Esophagus muscularis mucosa (tissue), 4 donors: ENCODE data around the gene SKI. TPM values are rescaled to one million over a fixed set of nuclear protein-coding genes. Genes with fewer than 3 reads are reported as not detected.

Experiments used
- DNase-seq: peaks from one replicate; pipeline ENCODE4 v3.0.0-alpha.2; 2017; ENCODE audit errors: extremely low spot score
- H3K27ac ChIP-seq, 4 donors: fragments of 200-600 bp; sonication (generic); replicated peaks in 1 of 4; 1 replicate in 3 of 4; 2 replicates in 1 of 4; pipeline ENCODE4 v1.5.1; 2016 to 2019; ENCODE audit warnings: mild to moderate bottlenecking in 1 of 4
- H3K27me3 ChIP-seq, 4 donors: fragments of 200-600 bp; sonication (generic); one replicate each; pipeline versions ENCODE4 v1.5.1 to v1.6.0; 2016 to 2019
- H3K36me3 ChIP-seq, 4 donors: fragments of 200-600 bp; sonication (generic); one replicate each; pipeline ENCODE4 v1.5.1; 2016 to 2019
- H3K4me1 ChIP-seq, 4 donors: fragments of 200-600 bp; sonication (generic); one replicate each; pipeline ENCODE4 v1.5.1; 2016 to 2019
- H3K4me3 ChIP-seq, 4 donors: fragments of 200-600 bp; sonication (generic); 1 replicate in 2 of 4; 2 replicates in 2 of 4; pipeline ENCODE4 v1.5.1; 2016 to 2019; ENCODE audit warnings: mild to moderate bottlenecking in 4 of 4, moderate library complexity in 1 of 4
- H3K9me3 ChIP-seq, 4 donors: fragments of 200-600 bp; sonication (generic); 1 replicate in 3 of 4; 2 replicates in 1 of 4; pipeline ENCODE4 v1.5.1; 2016 to 2019
- EP300 ChIP-seq: sonication (generic); formaldehyde crosslinking; IDR thresholded peaks from one replicate; pipeline ENCODE4 v1.6.1; 2017; ENCODE audit warnings: antibody characterized with exemption
- POLR2A ChIP-seq: fragments of 450-650 bp; IDR thresholded peaks from one replicate; pipeline ENCODE4 v1.6.1; 2017; ENCODE audit warnings: antibody characterized with exemption, moderate library complexity, mild to moderate bottlenecking, low read depth
- POLR2AphosphoS5 ChIP-seq, 2 donors: sonication (generic); formaldehyde crosslinking; IDR thresholded peaks; one replicate each; pipeline ENCODE4 v1.6.1; 2017; ENCODE audit warnings: antibody characterized with exemption in 2 of 2
- WGBS: methylation state at CpG from one replicate; pipeline ENCODE4 v1.1.5; 2018; 5-methylcytosine and 5-hydroxymethylcytosine counted together
- intact Hi-C: fragments of 100-400 bp; cut with DNase I; formaldehyde crosslinking; loops from one replicate; pipeline ENCODE4 v1.15.1; 2023
- total RNA-seq, 4 donors: library from RNA; depleted of rRNA; stranded (reverse); fragments of >200 nt; gene quantifications; one replicate each; pipeline versions ENCODE4 v1.1.0 to v1.2.1, GENCODE V29; 2016
- TF ChIP-seq, protein P1 (sequence below), 3 experiments: fragments of 200-600 bp in 2 of 3; fragments of 450-650 bp in 1 of 3; sonication (generic) in 2 of 3; IDR thresholded peaks; one replicate each; pipeline ENCODE4 v1.5.1; 2017 to 2019; ENCODE audit warnings: antibody characterized with exemption in 3 of 3, mild to moderate bottlenecking in 2 of 3, moderate library complexity in 1 of 3

SKI gene
- total RNA-seq, 4 donors from 2014 or later = 70.1 to 190 (median 124) TPM

DNA sequence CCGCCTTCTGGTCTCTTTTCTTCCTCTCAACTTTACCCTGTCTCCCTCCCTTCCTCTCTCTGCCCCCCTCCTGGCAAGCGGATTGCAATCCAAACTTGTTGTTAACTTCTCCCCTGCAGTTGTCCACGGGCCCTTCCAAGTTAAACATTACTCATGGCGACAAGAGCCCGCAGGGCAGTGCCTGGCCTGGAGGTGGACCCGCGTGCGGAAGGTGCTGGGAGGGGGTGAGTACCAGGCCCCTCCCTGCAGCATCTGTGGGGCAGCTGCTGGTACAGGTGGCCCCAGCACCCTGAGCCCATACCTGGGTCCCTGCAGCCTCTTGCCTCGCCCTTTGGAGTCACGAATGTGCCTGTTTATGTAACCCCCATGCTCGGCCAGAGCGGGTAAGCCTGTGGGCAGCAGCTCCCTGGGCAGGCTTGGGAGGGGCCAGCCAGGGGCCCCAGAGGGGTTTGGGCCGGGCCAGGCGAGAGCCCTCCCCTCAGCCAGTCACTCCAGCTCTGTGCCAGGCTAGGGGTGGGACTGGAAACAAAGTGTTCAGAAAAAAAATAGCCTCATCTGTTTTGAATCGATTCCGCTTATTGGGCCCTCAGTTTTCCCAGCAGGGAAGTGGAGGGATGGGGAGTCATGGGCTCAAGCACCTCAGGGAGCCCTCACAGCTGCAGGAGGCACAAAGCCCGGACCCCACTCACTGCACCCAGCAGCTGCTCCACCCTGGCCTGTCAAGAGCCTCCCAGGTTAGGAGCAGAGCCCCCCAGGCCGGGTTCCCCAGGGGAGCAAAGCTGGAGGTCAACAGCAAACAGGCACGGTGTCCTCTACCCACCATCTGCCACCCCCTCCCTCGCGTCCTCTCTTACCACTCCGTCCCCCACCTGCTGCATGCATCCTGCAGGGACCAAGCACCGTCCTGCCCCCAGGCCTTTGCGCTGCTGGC lies 19.5 kb upstream of the SKI start:
- intact Hi-C loops = loop anchor here (5.0 kb wide), 1 partner anchor 104 kb away; no protein-coding TSS in a partner anchor
- Histone ChIP-seq H3K4me3 (peak overlapping the region in 2 of 4 donors; percentile 11 to 20), H3K4me1 (peaks cover 68 to 90% (median 86%) of the 10 kb centered on the region in 4 donors), H3K9me3 (no peaks in the 10 kb centered on the region), H3K36me3 (no peaks in the 10 kb centered on the region), H3K27me3 (no peaks in the 10 kb centered on the region), H3K27ac (peak overlapping the region; percentile 83 to 95 (median 90))
- WGBS = 47% methylated on average over 19 of the region's 24 CpGs
- TF ChIP-seq POLR2AphosphoS5 (IDR thresholded peaks at IDR 0.05) = peak in 1 of 2 donors; percentile 33
- TF ChIP-seq POLR2A = no peak
- DNase-seq = no peak

DNA sequence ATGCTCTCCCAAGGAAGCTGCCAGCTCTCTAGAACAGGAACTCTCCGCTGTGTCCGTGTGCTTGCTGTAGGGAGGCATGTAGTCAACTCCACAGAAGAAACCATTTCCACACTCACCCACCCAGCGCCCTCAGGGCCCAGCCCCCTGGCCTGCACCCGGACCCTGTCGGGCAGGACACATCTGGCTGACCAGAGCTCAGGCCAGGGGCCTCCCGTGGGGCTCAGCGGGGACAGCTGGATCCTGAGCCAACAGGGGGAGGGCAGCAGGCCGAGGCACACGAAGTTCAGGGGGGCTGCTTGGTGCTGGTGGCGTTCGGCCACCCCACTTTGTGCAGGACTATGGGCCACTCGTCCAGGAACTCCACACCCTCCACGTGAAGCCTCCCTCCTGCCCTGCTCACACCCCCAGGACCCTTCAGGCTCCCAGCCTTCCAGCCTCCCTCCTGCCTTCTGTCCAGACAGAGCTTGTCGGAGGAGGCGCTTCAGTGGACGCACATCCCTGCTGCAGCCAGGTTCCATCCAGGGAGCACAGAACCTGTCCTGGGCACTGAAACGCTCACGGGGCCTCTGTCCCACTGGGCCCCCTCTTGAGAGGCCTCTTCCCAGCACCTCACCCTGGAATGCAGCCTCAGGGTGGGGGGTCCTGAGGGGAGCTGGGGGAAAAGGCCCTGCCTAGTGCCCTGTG lies 18.6 kb upstream of the SKI start:
- no peak overlapping the region for H3K4me3 ChIP-seq
- H3K9me3 ChIP-seq = no peaks in the 10 kb centered on the region
- H3K36me3 ChIP-seq = no peaks in the 10 kb centered on the region
- H3K27ac ChIP-seq = peak overlapping the region; percentile 83 to 95 (median 90)
- H3K4me1 ChIP-seq = peaks cover 68 to 90% (median 86%) of the 10 kb centered on the region in 4 donors
- DNase-seq = no peak
- no peaks in the 10 kb centered on the region for H3K27me3 ChIP-seq
- TF ChIP-seq, protein P1, sequence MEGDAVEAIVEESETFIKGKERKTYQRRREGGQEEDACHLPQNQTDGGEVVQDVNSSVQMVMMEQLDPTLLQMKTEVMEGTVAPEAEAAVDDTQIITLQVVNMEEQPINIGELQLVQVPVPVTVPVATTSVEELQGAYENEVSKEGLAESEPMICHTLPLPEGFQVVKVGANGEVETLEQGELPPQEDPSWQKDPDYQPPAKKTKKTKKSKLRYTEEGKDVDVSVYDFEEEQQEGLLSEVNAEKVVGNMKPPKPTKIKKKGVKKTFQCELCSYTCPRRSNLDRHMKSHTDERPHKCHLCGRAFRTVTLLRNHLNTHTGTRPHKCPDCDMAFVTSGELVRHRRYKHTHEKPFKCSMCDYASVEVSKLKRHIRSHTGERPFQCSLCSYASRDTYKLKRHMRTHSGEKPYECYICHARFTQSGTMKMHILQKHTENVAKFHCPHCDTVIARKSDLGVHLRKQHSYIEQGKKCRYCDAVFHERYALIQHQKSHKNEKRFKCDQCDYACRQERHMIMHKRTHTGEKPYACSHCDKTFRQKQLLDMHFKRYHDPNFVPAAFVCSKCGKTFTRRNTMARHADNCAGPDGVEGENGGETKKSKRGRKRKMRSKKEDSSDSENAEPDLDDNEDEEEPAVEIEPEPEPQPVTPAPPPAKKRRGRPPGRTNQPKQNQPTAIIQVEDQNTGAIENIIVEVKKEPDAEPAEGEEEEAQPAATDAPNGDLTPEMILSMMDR (IDR thresholded peaks at IDR 0.05) = no peak
- no peak for TF ChIP-seq POLR2AphosphoS5 (IDR thresholded peaks at IDR 0.05)
- TF ChIP-seq EP300 = no peak
- TF ChIP-seq POLR2A = no peak
- 64% methylated on average over 3 of the region's 18 CpGs for WGBS
- intact Hi-C loops = loop anchor here (5.0 kb wide), 1 partner anchor 103 kb away; no protein-coding TSS in a partner anchor

DNA sequence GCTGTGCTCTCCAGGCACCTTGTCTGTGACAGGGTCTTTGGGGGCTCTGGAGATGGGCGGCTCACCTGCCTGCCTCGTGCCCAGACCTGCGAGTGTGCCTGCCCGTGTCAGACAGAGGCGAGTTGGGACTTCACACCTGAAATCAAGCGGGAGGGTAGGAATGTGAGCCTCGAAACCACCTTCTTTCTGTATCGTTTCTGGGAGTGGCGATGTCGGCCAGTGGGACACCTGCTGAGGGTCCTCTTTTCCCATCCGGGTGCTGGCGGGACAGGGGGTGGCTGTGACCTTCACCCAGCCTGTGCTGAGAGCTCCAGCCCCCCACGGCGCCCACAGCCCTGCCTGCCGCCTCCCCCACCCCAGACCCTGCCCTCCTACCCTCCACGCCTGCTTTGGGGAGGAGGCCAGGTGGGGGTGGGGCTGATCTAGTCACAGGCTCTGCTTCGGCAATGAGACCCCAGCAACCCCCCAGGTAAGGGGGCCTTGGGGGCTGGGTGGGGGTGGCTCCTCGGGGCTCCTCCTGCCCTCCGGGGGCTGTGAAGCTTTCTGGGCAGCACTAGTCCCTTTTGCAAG lies 17.9 kb upstream of the SKI start:
- H3K4me1 ChIP-seq = peaks cover 74 to 96% (median 92%) of the 10 kb centered on the region in 4 donors
- H3K27ac ChIP-seq = peak overlapping the region; percentile 83 to 95 (median 90)

DNA sequence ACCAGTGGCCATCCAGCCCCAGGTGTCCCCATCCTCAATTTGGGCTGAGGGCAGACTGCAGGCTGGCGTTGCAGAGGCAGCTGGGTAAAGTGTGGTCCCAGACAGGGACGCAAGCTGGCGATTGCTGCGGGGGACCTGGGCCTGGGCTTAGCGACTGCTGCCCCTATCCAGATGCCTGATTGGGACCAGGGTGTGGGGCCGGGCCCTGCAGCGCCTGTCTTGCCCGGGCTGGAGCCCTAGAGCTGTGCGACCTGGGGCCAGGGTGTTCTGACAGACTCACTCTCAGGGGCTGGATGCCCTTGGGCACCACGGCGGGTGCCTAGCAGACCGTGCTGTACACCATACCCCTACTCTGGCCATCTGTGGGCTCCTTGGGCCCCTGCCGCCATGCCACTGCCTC lies 17.3 kb upstream of the SKI start:
- TF ChIP-seq EP300 (no peak), POLR2AphosphoS5 (IDR thresholded peaks at IDR 0.05) (no peak), POLR2A (no peak)
- TF ChIP-seq, protein P1 (IDR thresholded peaks at IDR 0.05) = no peak
- no peaks in the 10 kb centered on the region for H3K27me3 ChIP-seq
- 80% methylated on average over 8 of the region's 13 CpGs for WGBS
- no peak for DNase-seq
- peak overlapping the region; percentile 83 to 95 (median 90) for H3K27ac ChIP-seq
- intact Hi-C loops = no loop called here
- no peak overlapping the region for H3K4me3 ChIP-seq
- peaks cover 72 to 92% (median 90%) of the 10 kb centered on the region in 4 donors for H3K4me1 ChIP-seq
- H3K36me3 ChIP-seq = no peaks in the 10 kb centered on the region
- H3K9me3 ChIP-seq = no peaks in the 10 kb centered on the region

More for the DNA sequence above, 17.9 kb upstream of the SKI start:
- Histone ChIP-seq H3K9me3 (no peaks in the 10 kb centered on the region), H3K36me3 (no peaks in the 10 kb centered on the region), H3K27me3 (no peaks in the 10 kb centered on the region), H3K4me3 (no peak overlapping the region)
- DNase-seq = no peak
- TF ChIP-seq POLR2A (no peak), EP300 (no peak), POLR2AphosphoS5 (IDR thresholded peaks at IDR 0.05) (no peak)
- TF ChIP-seq, protein P1 (IDR thresholded peaks at IDR 0.05) = no peak
- 76% methylated on average over 14 of the region's 19 CpGs for WGBS
- intact Hi-C loops = no loop called here

DNA sequence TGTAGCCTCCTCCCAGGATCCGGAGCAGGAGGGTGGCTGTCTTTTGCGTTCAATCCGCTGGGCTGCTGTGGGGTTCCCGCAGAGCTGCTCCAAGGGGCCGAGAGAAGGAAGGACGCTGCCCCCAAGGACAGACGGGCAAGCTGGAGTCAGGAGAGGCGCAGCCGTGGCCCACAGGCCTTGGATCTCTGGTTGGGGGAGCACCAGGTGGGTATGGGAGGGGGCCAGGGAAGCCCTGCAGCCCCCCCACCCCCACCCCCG lies 15.9 kb upstream of the SKI start:
- H3K27me3 ChIP-seq = no peaks in the 10 kb centered on the region
- intact Hi-C loops = no loop called here
- H3K9me3 ChIP-seq = no peaks in the 10 kb centered on the region
- DNase-seq = no peak
- H3K4me3 ChIP-seq = peak overlapping the region; percentile 42 to 48 (median 48)
- no peak for TF ChIP-seq EP300
- no peak for TF ChIP-seq POLR2A
- TF ChIP-seq, protein P1 (IDR thresholded peaks at IDR 0.05) = no peak
- TF ChIP-seq POLR2AphosphoS5 (IDR thresholded peaks at IDR 0.05) = no peak
- H3K4me1 ChIP-seq = peaks cover 61 to 78% (median 76%) of the 10 kb centered on the region in 4 donors
- 7% methylated on average over 3 of the region's 10 CpGs for WGBS
- peak overlapping the region; percentile 95 to 99 (median 98) for H3K27ac ChIP-seq
- H3K36me3 ChIP-seq = no peaks in the 10 kb centered on the region
